HFF-Myc (cell line): ENCODE data around the gene MYG1.
A peak's percentile ranks its signal among the peaks of the same experiment; 100 is the strongest.

Experiments used
- DNase-seq: peaks from one replicate; pipeline ENCODE4 v3.0.0-alpha.2; 2011; ENCODE audit warnings: low read depth; ENCODE audit errors: extremely low read depth
- H3K4me3 ChIP-seq: replicated peaks from 2 replicates; pipeline ENCODE4 v1.5.1; 2011; ENCODE audit warnings: low read depth, mild to moderate bottlenecking, control low read depth, low read length
- CTCF ChIP-seq: IDR thresholded peaks from 2 replicates; pipeline ENCODE4 v1.5.1; 2012; ENCODE audit warnings: mild to moderate bottlenecking, low read depth, low read length, control low read depth; ENCODE audit errors: missing control alignments

MYG1 gene

GRCh38 chr12:53347905-53348304 is 48.4 kb downstream of the MYG1 start:
- TF ChIP-seq CTCF, result no peak
- H3K4me3 ChIP-seq, result no peak overlapping the region
- DNase-seq, result no peak

- peak; percentile 75 for DNase-seq
- no peak overlapping the region for H3K4me3 ChIP-seq
- TF ChIP-seq CTCF, result peak; percentile 85
These were observed 53.1 kb downstream of the MYG1 start for GRCh38 chr12:53352331-53353256.

GRCh38 chr12:53353257-53353655 is 53.8 kb downstream of the MYG1 start:
- no peak for TF ChIP-seq CTCF
- DNase-seq, result no peak
- H3K4me3 ChIP-seq, result no peak overlapping the region

- no peak overlapping the region for H3K4me3 ChIP-seq
- no peak for DNase-seq
- no peak for TF ChIP-seq CTCF
These were observed 55.6 kb downstream of the MYG1 start for GRCh38 chr12:53355121-53355520.
